DLD1 (cell line): Measurements from ENCODE around the gene TAGAP.
"Not testable (repeated sequence)": the region's sequence is repeated elsewhere in the genome, so short reads cannot be mapped to it uniquely, and the experiment has no call there.

Experiments used
- in situ Hi-C: cut with HindIII; loops from 2 replicates; pipeline ENCODE4 v1.10.0; 2017; ENCODE audit warnings: low sequenced_read_pairs

The TAGAP gene

GRCh38 chr6:159047891-159048685 is 3.3 kb upstream of the TAGAP start:
- in situ Hi-C loops: no loop called here

GRCh38 chr6:159045801-159046200 is 1.0 kb upstream of the TAGAP start:
- in situ Hi-C loops: no loop called here

- in situ Hi-C loops: no loop called here
These were observed 844 bp downstream of the TAGAP start for GRCh38 chr6:159043947-159044346.

GRCh38 chr6:159043251-159043650 is 1.5 kb downstream of the TAGAP start:
- in situ Hi-C loops: no loop called here

GRCh38 chr6:159042826-159043181 is 2.0 kb downstream of the TAGAP start:
- in situ Hi-C loops: no loop called here

- in situ Hi-C loops: no loop called here
These were observed 2.6 kb downstream of the TAGAP start for GRCh38 chr6:159042003-159042825.

GRCh38 chr6:159041181-159041580 is 3.6 kb downstream of the TAGAP start:
- in situ Hi-C loops: no loop called here

GRCh38 chr6:159039885-159040258 is 4.9 kb downstream of the TAGAP start:
- in situ Hi-C loops: no loop called here

GRCh38 chr6:159038914-159039884 is 5.6 kb downstream of the TAGAP start:
- in situ Hi-C loops: no loop called here

GRCh38 chr6:159038318-159038717 is 6.5 kb downstream of the TAGAP start:
- in situ Hi-C loops: not testable (repeated sequence)

GRCh38 chr6:159037756-159038290 is 7.0 kb downstream of the TAGAP start:
- in situ Hi-C loops: no loop called here

- in situ Hi-C loops: no loop called here
These were observed 8.1 kb downstream of the TAGAP start for GRCh38 chr6:159036673-159037072.

- in situ Hi-C loops: no loop called here
These were observed 8.9 kb downstream of the TAGAP start for GRCh38 chr6:159035891-159036290.

- in situ Hi-C loops: no loop called here
These were observed 11.4 kb downstream of the TAGAP start for GRCh38 chr6:159033160-159034049.

GRCh38 chr6:159031846-159032245 is 12.9 kb downstream of the TAGAP start:
- in situ Hi-C loops: no loop called here

- in situ Hi-C loops: no loop called here
These were observed 14.6 kb downstream of the TAGAP start for GRCh38 chr6:159030168-159030567.

- in situ Hi-C loops: not testable (repeated sequence)
These were observed 19.6 kb downstream of the TAGAP start for GRCh38 chr6:159025224-159025623.

GRCh38 chr6:159023893-159024292 is 20.9 kb downstream of the TAGAP start:
- in situ Hi-C loops: no loop called here

- in situ Hi-C loops: no loop called here
These were observed 24.8 kb downstream of the TAGAP start for GRCh38 chr6:159020011-159020410.
